Middle frontal gyrus (tissue), 1 donor: ENCODE data around the gene DOCK7.
"Not testable (repeated sequence)": the region's sequence is repeated elsewhere in the genome, so short reads cannot be mapped to it uniquely, and the experiment has no call there.

ENCODE experiments used
- DNase-seq: peaks from one replicate; pipeline ENCODE4 v3.0.0-alpha.2; 2015; ENCODE audit warnings: low spot score; ENCODE audit errors: extremely low spot score

DOCK7 gene

DNA sequence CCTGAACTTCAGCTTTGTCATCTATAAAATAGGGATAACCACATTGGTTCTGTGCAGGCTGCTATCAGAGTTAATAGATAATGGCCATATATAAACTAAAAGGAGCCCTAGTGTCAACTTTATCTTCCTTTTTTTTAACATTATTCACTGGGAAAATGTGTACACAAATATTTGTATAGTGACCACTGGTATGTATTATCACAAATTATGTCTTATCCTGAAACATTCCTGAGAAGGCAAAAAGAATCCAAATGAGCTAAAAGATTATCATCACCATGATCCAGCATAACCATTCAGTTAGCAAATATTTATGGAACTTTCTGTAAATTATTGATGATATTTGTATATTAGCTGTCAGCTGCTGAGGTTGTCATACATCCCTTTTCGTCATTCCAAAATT is 74.3 kb downstream of the DOCK7 start:
- DNase-seq: no peak

- no peak for DNase-seq
Measured at GRCh38 chr1:62613325-62613727, 74.9 kb downstream of the DOCK7 start.

DNA sequence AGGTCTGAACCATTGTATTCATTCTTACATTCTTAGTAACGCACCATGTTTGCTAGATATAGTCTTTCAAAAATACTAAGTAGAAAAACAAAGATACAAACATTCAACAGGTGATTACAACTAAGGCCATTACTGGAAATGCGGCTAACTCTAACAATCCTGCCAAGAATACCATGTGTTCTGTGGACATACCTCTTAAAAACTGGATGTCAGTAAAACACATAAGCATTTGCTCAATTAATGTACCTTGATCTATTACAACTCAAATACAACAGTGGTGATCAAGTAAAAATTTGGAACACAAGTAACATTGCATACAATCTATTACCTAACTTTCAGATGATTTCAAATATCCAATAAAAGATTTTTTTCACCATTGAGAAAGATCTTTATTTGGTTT is 75.4 kb downstream of the DOCK7 start:
- no peak for DNase-seq

DNA sequence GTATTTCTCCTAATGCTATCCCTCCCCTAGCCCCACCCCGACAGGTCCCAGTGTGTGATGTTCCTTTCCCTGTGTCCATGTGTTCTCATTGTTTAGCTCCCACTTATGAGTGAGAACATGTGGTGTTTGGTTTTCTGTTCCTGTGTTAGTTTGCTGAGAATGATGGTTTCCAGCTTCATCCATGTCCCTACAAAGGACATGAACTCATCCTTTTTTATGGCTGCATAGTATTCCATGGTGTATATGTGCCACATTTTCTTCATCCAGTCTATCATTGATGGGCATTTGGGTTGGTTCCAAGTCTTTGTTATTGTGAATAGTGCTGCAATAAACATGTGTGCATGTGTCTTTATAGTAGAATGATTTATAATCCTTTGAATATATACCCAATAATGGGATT is 77.6 kb downstream of the DOCK7 start:
- DNase-seq: not testable (repeated sequence)

- no peak for DNase-seq
Measured at GRCh38 chr1:62608905-62609304, 79.3 kb downstream of the DOCK7 start.

DNA sequence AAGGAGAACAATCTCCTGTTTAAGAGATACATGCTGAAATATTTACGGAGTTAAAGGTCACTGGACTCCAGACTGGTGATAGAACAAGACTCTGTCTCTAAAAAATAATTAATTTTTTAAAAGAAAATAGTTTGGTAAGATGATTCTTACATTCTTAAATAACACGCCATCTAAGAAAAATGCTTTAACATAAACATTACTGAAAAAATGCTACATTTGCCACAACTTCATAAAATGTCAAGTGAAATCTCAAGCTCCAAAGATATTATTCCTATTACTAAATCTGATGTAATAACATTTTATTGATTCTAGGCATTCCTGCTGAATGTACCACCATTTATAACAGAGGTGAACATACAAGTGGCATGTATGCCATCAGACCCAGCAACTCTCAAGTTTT is 86.7 kb downstream of the DOCK7 start:
- no peak for DNase-seq

GRCh38 chr1:62599044-62599443 is 89.1 kb downstream of the DOCK7 start:
- DNase-seq: no peak

DNA sequence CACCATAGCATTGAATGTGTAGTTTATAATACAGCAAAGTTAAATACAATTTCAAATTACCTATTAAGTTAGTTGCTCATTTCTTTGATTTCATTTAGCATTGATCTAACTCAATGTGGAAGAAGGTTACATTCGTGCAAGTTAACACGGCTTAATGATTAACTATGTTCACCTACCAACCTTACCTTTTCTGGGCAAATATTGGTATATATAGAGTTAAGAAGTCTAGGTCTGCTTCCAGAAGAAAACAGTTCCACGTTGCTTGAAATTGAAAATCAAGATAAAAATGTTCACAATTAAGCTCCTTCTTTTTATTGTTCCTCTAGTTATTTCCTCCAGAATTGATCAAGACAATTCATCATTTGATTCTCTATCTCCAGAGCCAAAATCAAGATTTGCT is 90.9 kb downstream of the DOCK7 start, which contains the start of gene ANGPTL3:
ANGPTL3 (plus strand) TSS at position 240 of the 400 bp plus-strand sequence; CDS start at position 287, 47 bp downstream.
- DNase-seq: no peak

GRCh38 chr1:62595647-62596046 is 92.5 kb downstream of the DOCK7 start:
- DNase-seq: no peak

DNA sequence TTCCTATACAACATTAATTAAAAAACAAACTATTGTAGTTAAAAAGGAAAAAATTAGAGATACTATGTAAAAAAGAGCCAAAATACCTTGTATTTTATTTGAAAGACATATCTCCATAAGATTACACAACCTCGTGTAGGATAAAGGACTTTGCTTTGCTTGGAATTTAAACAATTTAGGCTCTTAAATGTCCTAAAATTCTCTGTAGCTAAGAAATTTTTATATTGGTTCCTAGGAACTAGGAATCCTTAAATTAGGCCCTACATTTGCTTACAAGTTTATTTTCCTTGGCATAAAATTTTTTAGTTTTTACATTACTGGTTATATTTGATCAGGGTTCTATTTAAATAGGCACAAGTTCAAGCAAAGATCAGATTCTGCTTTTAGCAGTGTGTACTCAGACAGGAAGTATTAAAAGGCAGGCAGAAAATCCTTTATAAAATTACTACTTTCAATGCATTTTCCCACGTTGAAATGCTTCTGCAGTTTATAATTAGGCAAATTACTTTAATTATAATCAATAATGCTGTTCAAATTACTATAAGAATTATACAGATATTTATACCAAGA is 94.3 kb downstream of the DOCK7 start:
- no peak for DNase-seq

DNA sequence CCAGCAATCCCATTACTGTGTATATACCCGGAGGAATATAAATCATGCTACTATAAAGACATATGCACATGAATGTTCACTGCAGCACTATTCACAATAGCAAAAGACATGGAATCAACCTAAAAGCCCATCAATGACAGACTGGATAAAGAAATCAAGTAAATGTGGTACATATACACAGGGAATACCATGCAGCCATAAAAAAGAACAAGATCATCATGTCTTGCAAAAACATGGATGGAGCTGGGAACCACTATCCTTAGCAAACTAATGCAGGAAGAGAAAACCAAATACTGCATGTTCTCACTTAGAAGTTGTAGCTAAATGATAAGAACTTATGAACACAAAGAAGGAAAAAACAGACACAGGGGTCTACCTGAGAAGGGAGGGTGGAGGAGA is 97.2 kb downstream of the DOCK7 start:
- no peak for DNase-seq

GRCh38 chr1:62590255-62590969 is 97.8 kb downstream of the DOCK7 start:
- no peak for DNase-seq

GRCh38 chr1:62589321-62589720 is 98.9 kb downstream of the DOCK7 start:
- DNase-seq: no peak

- DNase-seq: no peak
Measured at GRCh38 chr1:62588000-62588399, 100.2 kb downstream of the DOCK7 start.

DNA sequence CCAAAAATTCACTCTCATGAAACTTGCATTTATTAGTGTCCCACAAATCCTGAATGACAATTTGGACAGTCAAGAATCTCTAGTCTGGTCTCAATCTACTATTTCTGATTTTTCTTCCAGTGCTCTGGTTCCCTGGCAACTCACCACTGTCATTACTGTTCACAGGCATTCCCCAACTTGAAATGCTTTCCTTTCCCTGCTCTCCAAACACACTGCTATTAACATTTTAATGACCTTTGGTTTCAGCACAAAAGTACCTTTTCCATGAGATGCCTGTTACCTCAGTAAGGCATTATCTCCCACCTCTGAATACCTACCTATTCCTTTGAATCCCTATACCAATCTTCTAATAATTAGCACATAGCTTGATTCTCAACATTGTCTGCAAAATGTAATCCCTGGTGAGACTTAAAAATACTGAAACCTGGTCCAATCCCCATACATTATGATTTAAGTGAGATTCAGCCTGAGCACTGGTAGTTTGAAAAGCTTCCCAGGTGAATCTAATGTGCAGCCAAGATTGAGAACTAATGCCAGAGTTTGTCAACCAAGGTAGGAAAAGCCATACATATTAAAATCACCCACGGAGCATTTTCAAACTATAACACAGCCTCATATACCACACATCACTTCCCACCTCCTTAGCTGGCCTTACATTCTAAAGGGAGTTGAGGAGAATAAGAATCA is 102.6 kb downstream of the DOCK7 start:
- DNase-seq: no peak

DNA sequence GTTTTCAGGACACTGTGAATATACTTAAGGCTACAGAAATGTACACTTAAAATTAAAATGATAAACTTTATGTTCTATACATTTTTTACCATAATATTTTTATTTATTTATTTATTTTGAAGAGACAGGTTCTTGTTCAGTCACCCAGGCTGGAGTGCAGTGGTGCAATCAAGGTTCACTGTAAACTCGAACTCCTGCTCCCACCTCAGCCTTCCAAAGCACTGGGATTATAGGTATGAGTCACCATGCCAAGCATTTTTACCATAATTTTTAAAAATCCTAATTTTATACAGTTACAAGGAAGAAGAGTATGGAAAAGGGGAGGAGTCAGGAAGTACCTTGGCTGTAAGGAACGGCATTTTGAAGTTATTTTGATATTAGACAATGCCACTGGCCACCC is 114.5 kb downstream of the DOCK7 start:
- no peak for DNase-seq

DNA sequence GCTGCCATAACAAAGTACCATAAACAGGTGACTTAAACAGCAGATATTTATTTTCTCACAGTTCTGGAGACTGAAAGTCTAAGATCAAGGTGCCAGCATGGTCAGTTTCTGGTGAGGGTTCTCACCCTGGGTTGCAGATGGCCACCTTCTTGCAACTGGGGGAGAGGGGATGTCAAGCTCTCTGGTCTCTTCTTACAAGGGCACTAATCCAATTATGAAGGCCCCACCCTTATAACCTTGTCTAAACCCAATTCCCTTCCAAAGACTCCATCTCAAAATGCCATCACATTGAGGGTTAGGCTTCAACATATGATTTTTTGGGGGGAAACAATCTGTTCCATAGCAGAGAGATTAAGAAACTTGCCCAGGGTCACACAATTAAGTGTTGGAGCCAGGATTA is 115.7 kb downstream of the DOCK7 start:
- DNase-seq: no peak

DNA sequence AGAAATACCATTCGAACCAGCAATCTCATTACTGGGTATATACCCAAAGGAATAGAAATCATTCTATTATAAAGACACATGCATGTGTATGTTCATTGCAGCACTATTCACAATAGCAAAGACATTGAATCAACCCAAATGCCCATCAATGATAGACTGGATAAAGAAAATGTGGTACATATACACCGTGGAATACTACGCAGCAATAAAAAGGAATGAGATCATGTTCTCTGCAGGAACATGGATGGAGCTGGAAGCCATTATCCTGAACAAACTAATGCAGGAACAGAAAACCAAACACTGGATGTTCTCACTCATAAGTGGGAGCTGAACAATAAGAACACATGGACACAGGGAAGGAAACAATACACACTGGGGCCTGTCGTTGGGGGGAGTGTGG is 116.7 kb downstream of the DOCK7 start:
- DNase-seq: not testable (repeated sequence)

DNA sequence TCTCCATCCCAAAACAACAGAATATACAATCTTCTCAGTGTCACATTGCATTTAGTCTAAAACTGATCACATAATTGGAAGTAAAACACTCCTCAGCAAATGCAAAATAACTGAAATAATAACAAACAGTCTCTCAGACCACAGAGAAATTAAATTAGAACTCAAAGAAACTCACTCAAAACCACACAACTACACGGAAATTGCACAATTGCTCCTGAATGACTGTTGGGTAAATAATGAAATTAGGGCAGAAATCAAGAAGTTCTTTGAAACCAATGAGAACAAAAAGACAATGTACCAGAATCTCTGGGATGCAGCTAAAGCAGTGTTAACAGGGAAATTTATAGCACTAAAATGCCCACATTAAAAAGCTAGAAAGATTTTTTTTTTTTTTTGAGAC is 120.3 kb downstream of the DOCK7 start:
- not testable (repeated sequence) for DNase-seq

- DNase-seq: not testable (repeated sequence)
Measured at GRCh38 chr1:62567182-62567581, 121.0 kb downstream of the DOCK7 start.

- DNase-seq: no peak
Measured at GRCh38 chr1:62561306-62561705, 126.9 kb downstream of the DOCK7 start.

GRCh38 chr1:62544570-62544969 is 143.6 kb downstream of the DOCK7 start:
- no peak for DNase-seq

GRCh38 chr1:62541048-62541447 is 147.1 kb downstream of the DOCK7 start:
- DNase-seq: no peak
